ENCODE results near the gene ARPP21. TPM values are rescaled to one million over a fixed set of nuclear protein-coding genes. Genes with fewer than 3 reads are reported as not detected.

ARPP21 gene
- total and polyA plus RNA-seq, 2 donors (not counting 3 experiments of a cell fraction or from before 2014, with no cell fraction given), result not detected

GRCh38 chr3:35641920-35642527, 2.7 kb downstream of the ARPP21 start:
- Histone ChIP-seq H3K27me3 (ENCODE audit: control insufficient read depth in 2 of 2, insufficient read depth in 2 of 2, low read length in 2 of 2) (peaks cover 25 to 46% of the 10 kb centered on the region in 2 experiments), H3K27ac (ENCODE audit: insufficient read depth, low read depth, low read length) (no peak overlapping the region), H3K9me1 (replicated peaks; ENCODE audit: control insufficient read depth, extremely low read depth, insufficient read depth, low read length) (no peaks in the 10 kb centered on the region), H3K4me2 (ENCODE audit: insufficient read depth, low read length) (no peak overlapping the region), H3K4me3 (replicated peaks in 1 of 3; ENCODE audit: insufficient read depth in 1 of 3, low read depth in 1 of 3, low read length in 3 of 3) (no peak overlapping the region), H3K9ac (replicated peaks; ENCODE audit: extremely low read depth, insufficient read depth, low read length) (no peak overlapping the region), H2AFZ (ENCODE audit: low read depth, low read length) (no peak overlapping the region), H3K4me1 (ENCODE audit: control insufficient read depth, extremely low read depth, insufficient read depth, low read length) (peaks cover 6% of the 10 kb centered on the region), H3K79me2 (ENCODE audit: control insufficient read depth, insufficient read depth, low read length) (no peaks in the 10 kb centered on the region), H3K36me3 (ENCODE audit: control insufficient read depth in 2 of 2, extremely low read depth in 1 of 2, insufficient read depth in 2 of 2, low read length in 2 of 2) (no peaks in the 10 kb centered on the region), H3K9me3 (replicated peaks; ENCODE audit: control insufficient read depth, insufficient read depth, low read length) (no peaks in the 10 kb centered on the region), H4K20me1 (replicated peaks; ENCODE audit: control insufficient read depth, extremely low read depth, insufficient read depth, low read length) (no peaks in the 10 kb centered on the region)
- intact Hi-C loops (cut with micrococcal nuclease) (no loop called here), dilution Hi-C loops (cut with MboI; ENCODE audit: extremely low pct_ligation_motif_present, low sequenced_read_pairs) (no loop called here)
- TF ChIP-seq MAX (IDR thresholded peaks at IDR 0.05; ENCODE audit: insufficient read depth, insufficient read length) (no peak), POLR2A (IDR thresholded peaks at IDR 0.05; ENCODE audit: low read depth, low read length) (no peak), CTCF (IDR thresholded peaks at IDR 0.05; ENCODE audit: extremely low read depth in 1 of 2, insufficient read depth in 1 of 2, low read depth in 1 of 2, low read length in 2 of 2) (no peak), MYC (IDR thresholded peaks at IDR 0.05; ENCODE audit: low read depth, low read length) (no peak), GATA2 (IDR thresholded peaks at IDR 0.05; ENCODE audit: insufficient read depth, insufficient read length, low read depth, low read length) (no peak), POLR2AphosphoS5 (IDR thresholded peaks at IDR 0.05; ENCODE audit: insufficient read depth, low read depth, low read length) (no peak), JUN (IDR thresholded peaks at IDR 0.05; ENCODE audit: borderline replicate concordance, insufficient read depth, insufficient read length, low read depth) (no peak), EZH2 (IDR thresholded peaks at IDR 0.05; ENCODE audit: borderline replicate concordance, low read depth, low read length, severe bottlenecking) (no peak), FOS (IDR thresholded peaks at IDR 0.05; ENCODE audit: borderline replicate concordance, insufficient read depth, low read length) (no peak)
- DNase-seq (ENCODE audit: low read depth, low spot score), result no peak
- CTCF ChIA-PET, result interaction anchor here (1.6 to 2.9 kb wide), 2 partner anchors 9 to 17 kb away, joined by 7 to 8 read pairs; no protein-coding TSS in a partner anchor
- BruUV-seq (replicated peaks), result no TSS peak
- FAIRE-seq, result no peak
- POLR2A ChIA-PET, result no interaction called here

Data from endothelial cell of umbilical vein (primary cell).